OCI-LY1 (cell line): ENCODE data around the gene RRAD.

Experiments used
- H2AFZ ChIP-seq: fragments of 200-600 bp; sonication (generic), shearing (Covaris generic); 2 replicates; pipeline ENCODE4 v1.6.0; 2014; ENCODE audit warnings: antibody characterized with exemption, mild to moderate bottlenecking, low read length
- H3F3A ChIP-seq: fragments of 200-600 bp; sonication (generic), shearing (Covaris generic); 2 replicates; pipeline ENCODE4 v1.6.0; 2014; ENCODE audit warnings: mild to moderate bottlenecking, antibody characterized with exemption, low read length, moderate library complexity; ENCODE audit not compliant: insufficient read depth
- H3K27ac ChIP-seq: fragments of 200-600 bp; sonication (generic); 2 replicates; pipeline ENCODE4 v1.5.1; 2014; ENCODE audit warnings: low read length, mixed run types, mild to moderate bottlenecking, low read depth; ENCODE audit not compliant: poor library complexity, severe bottlenecking
- H3K27me3 ChIP-seq: fragments of 200-600 bp; sonication (generic); 2 replicates; pipeline ENCODE4 v1.6.0; 2014; ENCODE audit warnings: antibody characterized with exemption, mild to moderate bottlenecking, low read length, moderate library complexity; ENCODE audit not compliant: insufficient read depth
- H3K36me3 ChIP-seq: fragments of 200-600 bp; sonication (generic); 2 replicates; pipeline ENCODE4 v1.6.1; 2014; ENCODE audit warnings: mild to moderate bottlenecking, antibody characterized with exemption, low read length, moderate library complexity, mixed read lengths; ENCODE audit not compliant: insufficient read depth
- H3K4me1 ChIP-seq: fragments of 200-600 bp; sonication (generic); 2 replicates; pipeline ENCODE4 v1.5.1; 2014; ENCODE audit warnings: mild to moderate bottlenecking, low read length, moderate library complexity; ENCODE audit not compliant: insufficient read depth, severe bottlenecking
- H3K4me2 ChIP-seq: fragments of 200-600 bp; sonication (generic), shearing (Covaris generic); 2 replicates; pipeline ENCODE4 v1.6.1; 2014; ENCODE audit warnings: low read length
- H3K4me3 ChIP-seq: fragments of 200-600 bp; sonication (generic); 2 replicates; pipeline ENCODE4 v1.5.1; 2014; ENCODE audit warnings: low read length, low read depth, mild to moderate bottlenecking, mixed read lengths; ENCODE audit not compliant: poor library complexity, severe bottlenecking
- H3K79me2 ChIP-seq: fragments of 200-600 bp; shearing (Covaris generic); 2 replicates; pipeline ENCODE4 v1.6.1; 2016; ENCODE audit warnings: mixed run types, low read length, mixed read lengths; ENCODE audit not compliant: insufficient read depth
- H3K9ac ChIP-seq: fragments of 200-600 bp; sonication (generic), shearing (Covaris generic); 2 replicates; pipeline ENCODE4 v1.6.1; 2014; ENCODE audit warnings: mild to moderate bottlenecking, low read length, mixed read lengths
- H3K9me2 ChIP-seq: fragments of 200-600 bp; sonication (generic), shearing (Covaris generic); 2 replicates; pipeline ENCODE4 v1.6.1; 2014; ENCODE audit warnings: low read depth, mild to moderate bottlenecking, low read length, mixed read lengths
- H3K9me3 ChIP-seq: fragments of 200-600 bp; shearing (Covaris generic); 2 replicates; pipeline ENCODE4 v1.6.1; 2014; ENCODE audit warnings: low read length, mixed read lengths
- H4K20me1 ChIP-seq: fragments of 200-600 bp; sonication (generic), shearing (Covaris generic); 2 replicates; pipeline ENCODE4 v1.6.0; 2016; ENCODE audit warnings: mild to moderate bottlenecking, low read length; ENCODE audit not compliant: insufficient read depth
- CTCF ChIP-seq: fragments of 200-600 bp; sonication (generic), shearing (Covaris generic); IDR thresholded peaks from 2 replicates; pipeline ENCODE4 v1.5.1; 2017; ENCODE audit warnings: mild to moderate bottlenecking, antibody characterized with exemption, low read length, moderate library complexity, mixed read lengths
- EZH2 ChIP-seq: fragments of 200-600 bp; sonication (generic), shearing (Covaris generic); IDR thresholded peaks from 2 replicates; pipeline ENCODE4 v1.8.0; 2017; ENCODE audit warnings: borderline replicate concordance, mixed run types, mild to moderate bottlenecking, antibody characterized with exemption, low read length, moderate library complexity, mixed read lengths

Gene RRAD

GRCh38 chr16:66873685-66874055 is 51.7 kb downstream of the RRAD start:
- Histone ChIP-seq H3K9me2 (no peaks in the 10 kb centered on the region), H3K4me2 (no peak overlapping the region), H3K79me2 (no peaks in the 10 kb centered on the region), H3K27ac (no peak overlapping the region), H3F3A (no peaks in the 10 kb centered on the region), H3K9me3 (no peaks in the 10 kb centered on the region), H3K36me3 (no peaks in the 10 kb centered on the region), H3K9ac (no peak overlapping the region), H2AFZ (no peak overlapping the region), H3K4me3 (no peak overlapping the region), H3K27me3 (no peaks in the 10 kb centered on the region), H3K4me1 (peaks cover 18% of the 10 kb centered on the region), H4K20me1 (no peaks in the 10 kb centered on the region)
- TF ChIP-seq EZH2 (no peak), CTCF (no peak)

GRCh38 chr16:66872943-66873684 is 52.2 kb downstream of the RRAD start:
- no peaks in the 10 kb centered on the region for H3K9me2 ChIP-seq
- peak overlapping the region; percentile 51 for H3K4me3 ChIP-seq
- no peaks in the 10 kb centered on the region for H3K9me3 ChIP-seq
- H3K4me1 ChIP-seq: peaks cover 12% of the 10 kb centered on the region
- no peak overlapping the region for H3K27ac ChIP-seq
- H3K36me3 ChIP-seq: no peaks in the 10 kb centered on the region
- H3F3A ChIP-seq: no peaks in the 10 kb centered on the region
- peak overlapping the region; percentile 73 for H3K4me2 ChIP-seq
- H3K27me3 ChIP-seq: no peaks in the 10 kb centered on the region
- no peaks in the 10 kb centered on the region for H3K79me2 ChIP-seq
- H4K20me1 ChIP-seq: no peaks in the 10 kb centered on the region
- peak overlapping the region; percentile 41; the same call in 1 of the 2 replicates for H3K9ac ChIP-seq
- H2AFZ ChIP-seq: no peak overlapping the region
- TF ChIP-seq CTCF: peak; percentile 97
- TF ChIP-seq EZH2: no peak

- H3K9me3 ChIP-seq: no peaks in the 10 kb centered on the region
- TF ChIP-seq CTCF (no peak), EZH2 (no peak)
- H3K4me3 ChIP-seq: peak overlapping the region; percentile 51
- H3K4me1 ChIP-seq: peaks cover 9% of the 10 kb centered on the region
- peak overlapping the region; percentile 73 for H3K4me2 ChIP-seq
- no peaks in the 10 kb centered on the region for H3K79me2 ChIP-seq
- H3K27me3 ChIP-seq: no peaks in the 10 kb centered on the region
- H3F3A ChIP-seq: no peaks in the 10 kb centered on the region
- peak overlapping the region; percentile 41; the same call in 1 of the 2 replicates for H3K9ac ChIP-seq
- no peaks in the 10 kb centered on the region for H3K36me3 ChIP-seq
- no peaks in the 10 kb centered on the region for H4K20me1 ChIP-seq
- H3K27ac ChIP-seq: no peak overlapping the region
- no peaks in the 10 kb centered on the region for H3K9me2 ChIP-seq
- no peak overlapping the region for H2AFZ ChIP-seq
Measured at GRCh38 chr16:66872559-66872942, 52.8 kb downstream of the RRAD start.
